PC-3 (cell line): Measurements from ENCODE around the gene MIGA1. TPM values are rescaled to one million over a fixed set of nuclear protein-coding genes. Genes with fewer than 3 reads are reported as not detected.

Source experiments
- ATAC-seq: fragments of 200-7000 bp; cut with Tn5 transposase; 2 replicates; pipeline ENCODE4 v1.9.1; 2020; ENCODE audit warnings: mild to moderate bottlenecking, moderate library complexity
- BruUV-seq: library from RNA; stranded (reverse); fragments of 400-500 nt; replicated peaks from 2 replicates; lab custom pipeline; 2021; lab: Mats Ljungman, UMichigan
- CTCF ChIA-PET: fragments of 300-600 bp; sonication (Branson Sonifier 250); formaldehyde crosslinking; loops from one replicate; lab custom pipeline; 2022; ENCODE audit warnings: antibody characterized with exemption; lab: Charles Lee
- POLR2A ChIA-PET: fragments of 300-600 bp; sonication (Branson Sonifier 250); formaldehyde crosslinking; loops from one replicate; lab custom pipeline; 2022; ENCODE audit warnings: antibody characterized with exemption; ENCODE audit not compliant: unreplicated experiment; lab: Charles Lee
- DNase-seq: peaks from one replicate; pipeline ENCODE4 v3.0.0-alpha.2; 2015
- H2AFZ ChIP-seq: fragments of 300-600 bp; sonication (generic); 2 replicates; pipeline ENCODE4 v1.6.0; 2016; ENCODE audit warnings: antibody characterized with exemption, low read length
- H3F3A ChIP-seq: fragments of 300-600 bp; sonication (generic); one replicate; pipeline ENCODE4 v1.6.0; 2017; ENCODE audit warnings: antibody characterized with exemption, low read length, control low read depth, mild to moderate bottlenecking; ENCODE audit not compliant: unreplicated experiment
- H3K27ac ChIP-seq: fragments of 300-600 bp; sonication (generic); 2 replicates; pipeline ENCODE4 v1.5.1; 2016; ENCODE audit warnings: mild to moderate bottlenecking, low read length
- H3K27me3 ChIP-seq: fragments of 300-600 bp; sonication (generic); 2 replicates; pipeline ENCODE4 v1.6.1; 2016; ENCODE audit warnings: low read length, mixed read lengths
- H3K36me3 ChIP-seq: fragments of 300-600 bp; sonication (generic); 2 replicates; pipeline ENCODE4 v1.6.1; 2016; ENCODE audit warnings: low read depth, mixed run types, low read length, mixed read lengths
- H3K4me1 ChIP-seq: fragments of 300-600 bp; sonication (generic); 2 replicates; pipeline ENCODE4 v1.5.1; 2016; ENCODE audit warnings: low read length; ENCODE audit not compliant: insufficient read depth
- H3K4me2 ChIP-seq: fragments of 300-600 bp; sonication (generic); 2 replicates; pipeline ENCODE4 v1.6.0; 2016; ENCODE audit warnings: low read length
- H3K4me3 ChIP-seq: fragments of 300-600 bp; sonication (generic); 2 replicates; pipeline ENCODE4 v1.5.1; 2016; ENCODE audit warnings: mild to moderate bottlenecking, low read length, mixed read lengths
- H3K79me2 ChIP-seq: fragments of 300-600 bp; sonication (generic); 2 replicates; pipeline ENCODE4 v1.6.1; 2017; ENCODE audit warnings: low read length, mixed read lengths
- H3K9ac ChIP-seq: fragments of 300-600 bp; sonication (generic); 2 replicates; pipeline ENCODE4 v1.6.0; 2016; ENCODE audit warnings: mild to moderate bottlenecking, low read length
- H3K9me2 ChIP-seq: fragments of 300-600 bp; sonication (generic); replicated peaks from 2 replicates; pipeline ENCODE4 v1.6.1; 2016; ENCODE audit warnings: mixed run types, low read length, mixed read lengths
- H3K9me3 ChIP-seq: fragments of 300-600 bp; sonication (generic); 2 replicates; pipeline ENCODE4 v1.6.1; 2016; ENCODE audit warnings: low read length, mixed read lengths
- H4K20me1 ChIP-seq: fragments of 300-600 bp; sonication (generic); 2 replicates; pipeline ENCODE4 v1.6.1; 2016; ENCODE audit warnings: low read length, mixed read lengths
- CTCF ChIP-seq: fragments of 300-600 bp; sonication (generic); conservative IDR thresholded peaks from 2 replicates; pipeline ENCODE4 v1.5.1; 2017; ENCODE audit warnings: antibody characterized with exemption, low read depth, mild to moderate bottlenecking, low read length
- EZH2 ChIP-seq: fragments of 300-600 bp; sonication (generic); IDR thresholded peaks from one replicate; pipeline ENCODE4 v1.6.1; 2017; ENCODE audit warnings: antibody characterized with exemption, mild to moderate bottlenecking, low read length; ENCODE audit not compliant: unreplicated experiment
- EZH2phosphoT487 ChIP-seq: fragments of 300-600 bp; sonication (generic); IDR thresholded peaks from 2 replicates; pipeline ENCODE4 v1.6.1; 2018; ENCODE audit warnings: mild to moderate bottlenecking, antibody characterized with exemption, low read length, borderline replicate concordance
- intact Hi-C: fragments of 100-400 bp; cut with micrococcal nuclease; formaldehyde crosslinking; loops from 2 replicates; pipeline ENCODE4 v1.9.0; 2023
- total RNA-seq: library from RNA; depleted of rRNA; stranded (reverse); fragments of >200 nt; gene quantifications from 2 replicates; pipeline ENCODE4 v1.2.3, GENCODE V29; 2014

MIGA1 gene
- total RNA-seq, 1 experiment from 2014 or later = 6.5 TPM

- no peaks in the 10 kb centered on the region for H4K20me1 ChIP-seq
- DNase-seq (peak; percentile 39), ATAC-seq (no peak)
- no peak overlapping the region for H3K4me3 ChIP-seq
- no peaks in the 10 kb centered on the region for H3K9me3 ChIP-seq
- H3K27ac ChIP-seq = no peak overlapping the region
- ChIA-PET POLR2A (interaction anchor here (0.5 kb wide), 1 partner anchor 51 kb away, joined by 3 read pairs; no protein-coding TSS in a partner anchor), CTCF (no interaction called here)
- H3K27me3 ChIP-seq = no peaks in the 10 kb centered on the region
- no peak overlapping the region for H2AFZ ChIP-seq
- no peaks in the 10 kb centered on the region for H3K9me2 ChIP-seq
- no peak overlapping the region for H3K9ac ChIP-seq
- no peak overlapping the region for H3K4me2 ChIP-seq
- H3F3A ChIP-seq = no peaks in the 10 kb centered on the region
- TF ChIP-seq EZH2phosphoT487 (no peak), CTCF (no peak), EZH2 (no peak)
- intact Hi-C loops = no loop called here
- peaks cover 19% of the 10 kb centered on the region for H3K4me1 ChIP-seq
- no peaks in the 10 kb centered on the region for H3K79me2 ChIP-seq
- BruUV-seq = no TSS peak
- H3K36me3 ChIP-seq = 0 out of 2 replicates have a peak, but pooled peaks cover 4% of the 10 kb centered on the region
These were observed 97.4 kb downstream of the MIGA1 start for GRCh38 chr1:77876884-77877283.

- no peak for ATAC-seq
- POLR2A ChIA-PET = no interaction called here
- Histone ChIP-seq H3K36me3 (0 out of 2 replicates have a peak, but pooled peaks cover 4% of the 10 kb centered on the region), H3F3A (no peaks in the 10 kb centered on the region), H3K9ac (no peak overlapping the region), H3K9me3 (no peaks in the 10 kb centered on the region), H2AFZ (no peak overlapping the region), H3K27ac (no peak overlapping the region), H3K27me3 (no peaks in the 10 kb centered on the region), H3K4me1 (peaks cover 5% of the 10 kb centered on the region), H3K4me2 (no peak overlapping the region), H4K20me1 (no peaks in the 10 kb centered on the region), H3K79me2 (no peaks in the 10 kb centered on the region), H3K4me3 (no peak overlapping the region), H3K9me2 (no peaks in the 10 kb centered on the region)
- DNase-seq = no peak
- intact Hi-C loops = no loop called here
- CTCF ChIA-PET = no interaction called here
- TF ChIP-seq CTCF (no peak), EZH2 (no peak), EZH2phosphoT487 (no peak)
- no TSS peak for BruUV-seq
These were observed 101.6 kb downstream of the MIGA1 start for GRCh38 chr1:77881061-77881460.

- no peak overlapping the region for H2AFZ ChIP-seq
- H3K9ac ChIP-seq = no peak overlapping the region
- DNase-seq (no peak), ATAC-seq (no peak)
- no peak overlapping the region for H3K4me3 ChIP-seq
- H3K27me3 ChIP-seq = no peaks in the 10 kb centered on the region
- H3K4me1 ChIP-seq = no peaks in the 10 kb centered on the region
- no peaks in the 10 kb centered on the region for H3K9me3 ChIP-seq
- intact Hi-C loops = no loop called here
- CTCF ChIA-PET = no interaction called here
- TF ChIP-seq EZH2phosphoT487 = no peak
- TF ChIP-seq CTCF = no peak
- TF ChIP-seq EZH2 = no peak
- no peaks in the 10 kb centered on the region for H3F3A ChIP-seq
- H3K27ac ChIP-seq = no peak overlapping the region
- H3K36me3 ChIP-seq = no peaks in the 10 kb centered on the region
- no TSS peak for BruUV-seq
- H3K4me2 ChIP-seq = no peak overlapping the region
- H3K9me2 ChIP-seq = no peaks in the 10 kb centered on the region
- POLR2A ChIA-PET = no interaction called here
- H3K79me2 ChIP-seq = no peaks in the 10 kb centered on the region
- no peaks in the 10 kb centered on the region for H4K20me1 ChIP-seq
These were observed 103.0 kb downstream of the MIGA1 start for GRCh38 chr1:77882411-77882810.
